Measurements from ENCODE around the gene RCCD1. TPM values are rescaled to one million over a fixed set of nuclear protein-coding genes. Genes with fewer than 3 reads are reported as not detected.

The RCCD1 gene, protein sequence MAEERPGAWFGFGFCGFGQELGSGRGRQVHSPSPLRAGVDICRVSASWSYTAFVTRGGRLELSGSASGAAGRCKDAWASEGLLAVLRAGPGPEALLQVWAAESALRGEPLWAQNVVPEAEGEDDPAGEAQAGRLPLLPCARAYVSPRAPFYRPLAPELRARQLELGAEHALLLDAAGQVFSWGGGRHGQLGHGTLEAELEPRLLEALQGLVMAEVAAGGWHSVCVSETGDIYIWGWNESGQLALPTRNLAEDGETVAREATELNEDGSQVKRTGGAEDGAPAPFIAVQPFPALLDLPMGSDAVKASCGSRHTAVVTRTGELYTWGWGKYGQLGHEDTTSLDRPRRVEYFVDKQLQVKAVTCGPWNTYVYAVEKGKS
- total RNA-seq (11.6 TPM), polyA plus RNA-seq (ENCODE audit: insufficient read depth, low read depth, low replicate concordance) (11.6 TPM)
- long read RNA-seq, donor 1: 0 reads
- long read RNA-seq, donor 2, partial matches to known transcripts: 0 of 1 reads
- long read RNA-seq, donor 2, other reads (novel, unspliced or antisense): 0 of 1 reads
- long read RNA-seq, donor 3: 0 reads
- long read RNA-seq, donor 4, partial matches to known transcripts: 0 of 2 reads
- long read RNA-seq, donor 4, other reads (novel, unspliced or antisense): 0 of 2 reads
- long read RNA-seq, donor 5: 0 reads
- long read RNA-seq, donor 6, partial matches to known transcripts: 0 of 1 reads
- long read RNA-seq, donor 6, other reads (novel, unspliced or antisense): 0 of 1 reads
- long read RNA-seq, donor 7, transcript RCCD1-201 (8 exons, 2,689 nt): major isoform, 6 of 23 reads
- long read RNA-seq, donor 7, partial matches to known transcripts: 6 of 23 reads
- long read RNA-seq, donor 7, other reads (novel, unspliced or antisense): 11 of 23 reads
- long read RNA-seq, donor 8, partial matches to known transcripts: 0 of 1 reads
- long read RNA-seq, donor 8, other reads (novel, unspliced or antisense): 0 of 1 reads
- long read RNA-seq, donor 9, partial matches to known transcripts: 0 of 1 reads
- long read RNA-seq, donor 9, other reads (novel, unspliced or antisense): 0 of 1 reads
- long read RNA-seq, donor 10: 0 reads

DNA sequence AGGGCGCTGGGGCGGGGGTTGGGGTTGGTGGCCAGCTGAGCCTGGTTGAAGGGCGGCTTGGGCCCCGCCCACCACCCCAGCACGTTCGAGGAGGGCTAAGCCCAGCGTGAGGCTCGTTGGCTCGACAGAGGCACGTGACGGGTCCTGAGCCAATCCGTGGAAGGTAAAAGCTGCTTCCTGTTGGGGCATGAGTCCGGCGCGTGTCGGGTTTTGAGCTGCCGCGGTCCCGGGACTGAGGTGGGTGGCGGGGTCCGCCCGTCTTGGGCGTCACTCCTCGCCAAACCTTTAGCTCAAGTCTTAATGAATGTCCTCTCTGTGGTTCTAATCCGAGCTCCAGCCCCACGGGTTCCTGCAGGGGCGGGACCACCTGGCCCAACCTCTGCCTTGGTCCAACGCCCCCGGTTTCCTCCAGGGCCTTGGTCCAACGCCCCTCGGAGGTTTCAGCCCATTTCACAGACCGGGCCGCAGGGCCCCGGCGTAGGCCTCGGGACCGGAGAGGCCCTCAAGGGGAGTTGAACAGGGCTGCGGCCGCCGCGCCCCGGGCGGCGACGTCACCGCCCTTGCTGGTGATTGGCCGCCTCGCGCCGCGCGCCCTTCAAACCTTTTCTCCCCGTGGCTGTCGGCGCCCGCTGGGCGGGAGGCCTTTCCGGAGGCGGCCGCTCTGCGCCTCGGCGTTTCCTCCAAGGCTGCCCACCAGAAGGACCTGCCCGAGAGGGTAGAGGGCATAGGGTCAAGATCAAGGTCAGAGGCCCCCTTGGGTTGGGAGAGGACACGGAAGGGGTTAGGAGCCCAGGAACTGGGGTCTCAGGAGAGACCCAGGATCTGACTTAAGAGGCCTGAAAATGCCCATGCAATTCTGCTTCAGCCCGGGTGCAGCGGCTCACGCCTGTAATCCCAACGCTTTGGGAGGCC, at the start of gene RCCD1:
TSS of gene RCCD1 (plus strand) at position 173 of the 912 bp plus-strand sequence. CDS start 1,851 bp downstream, outside the sequence.
- Histone ChIP-seq H3K27me3 (ENCODE audit: control insufficient read depth, insufficient read depth, low read length) (no peaks in the 10 kb centered on the region), H3K27ac (ENCODE audit: low read depth in 2 of 2, low read length in 2 of 2) (peak within 1 kb of the TSS; percentile 87 to 92), H3K36me3 (ENCODE audit: control insufficient read depth in 2 of 3, insufficient read depth in 3 of 3, low read length in 3 of 3) (peaks cover 0 to 14% (median 9%) of the 10 kb centered on the region in 3 donors), H3K4me1 (ENCODE audit: control insufficient read depth in 2 of 3, insufficient read depth in 2 of 3, low read depth in 1 of 3, low read length in 3 of 3) (peaks cover 0 to 12% (median 5%) of the 10 kb centered on the region in 3 donors), H3K9me3 (ENCODE audit: control insufficient read depth in 2 of 3, insufficient read depth in 1 of 3, low read length in 3 of 3) (no peaks in the 10 kb centered on the region), H3K4me3 (ENCODE audit: low read length in 3 of 3) (peak within 1 kb of the TSS; percentile 85 to 95 (median 85)), H3K9ac (ENCODE audit: low read length in 3 of 3) (peak within 1 kb of the TSS; percentile 72 to 87 (median 82))
- intact Hi-C loops (cut with DNase I): no loop called here
- TF ChIP-seq, protein P1, sequence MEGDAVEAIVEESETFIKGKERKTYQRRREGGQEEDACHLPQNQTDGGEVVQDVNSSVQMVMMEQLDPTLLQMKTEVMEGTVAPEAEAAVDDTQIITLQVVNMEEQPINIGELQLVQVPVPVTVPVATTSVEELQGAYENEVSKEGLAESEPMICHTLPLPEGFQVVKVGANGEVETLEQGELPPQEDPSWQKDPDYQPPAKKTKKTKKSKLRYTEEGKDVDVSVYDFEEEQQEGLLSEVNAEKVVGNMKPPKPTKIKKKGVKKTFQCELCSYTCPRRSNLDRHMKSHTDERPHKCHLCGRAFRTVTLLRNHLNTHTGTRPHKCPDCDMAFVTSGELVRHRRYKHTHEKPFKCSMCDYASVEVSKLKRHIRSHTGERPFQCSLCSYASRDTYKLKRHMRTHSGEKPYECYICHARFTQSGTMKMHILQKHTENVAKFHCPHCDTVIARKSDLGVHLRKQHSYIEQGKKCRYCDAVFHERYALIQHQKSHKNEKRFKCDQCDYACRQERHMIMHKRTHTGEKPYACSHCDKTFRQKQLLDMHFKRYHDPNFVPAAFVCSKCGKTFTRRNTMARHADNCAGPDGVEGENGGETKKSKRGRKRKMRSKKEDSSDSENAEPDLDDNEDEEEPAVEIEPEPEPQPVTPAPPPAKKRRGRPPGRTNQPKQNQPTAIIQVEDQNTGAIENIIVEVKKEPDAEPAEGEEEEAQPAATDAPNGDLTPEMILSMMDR (IDR thresholded peaks at IDR 0.05; ENCODE audit: borderline replicate concordance, extremely low read depth, insufficient read depth): no peak
- peak; percentile 94 to 98 (median 97) for DNase-seq
- peak; percentile 13 for FAIRE-seq

DNA sequence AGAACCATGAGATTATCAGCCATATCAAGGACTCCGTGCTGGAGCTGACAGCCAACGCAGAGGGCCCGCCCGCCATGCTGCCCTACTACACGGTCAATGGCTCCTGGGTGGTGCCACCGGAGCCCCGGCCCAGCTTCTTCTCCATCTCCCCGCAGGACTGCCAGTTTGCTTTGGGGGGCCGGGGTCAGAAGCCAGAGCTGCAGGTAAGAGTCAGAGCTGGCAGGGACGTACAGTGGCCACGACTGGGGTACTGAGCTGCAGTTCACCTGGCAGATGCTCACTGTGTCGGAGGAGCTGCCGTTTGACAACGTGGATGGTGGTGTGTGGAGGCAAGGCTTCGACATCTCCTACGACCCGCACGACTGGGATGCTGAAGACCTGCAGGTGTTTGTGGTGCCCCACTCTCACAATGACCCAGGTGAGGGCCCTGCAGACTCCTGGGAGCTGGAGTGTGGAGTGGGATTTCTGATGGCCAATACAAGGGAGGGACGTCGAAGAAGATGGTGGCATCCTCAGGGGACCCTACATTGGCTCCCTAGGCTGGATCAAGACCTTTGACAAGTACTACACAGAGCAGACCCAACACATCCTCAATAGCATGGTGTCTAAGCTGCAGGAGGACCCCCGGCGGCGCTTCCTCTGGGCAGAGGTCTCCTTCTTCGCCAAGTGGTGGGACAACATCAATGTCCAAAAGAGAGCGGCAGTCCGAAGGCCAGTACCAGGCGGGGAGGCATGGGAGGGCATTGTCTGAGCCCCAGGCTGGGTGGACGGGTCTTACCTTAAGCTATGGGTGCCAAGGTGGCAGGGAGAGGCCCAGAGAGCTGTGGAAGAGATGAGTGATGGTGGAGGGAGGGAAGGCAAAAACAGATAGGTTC, 49.1 kb upstream of the RCCD1 start:
- FAIRE-seq: no peak
- TF ChIP-seq, protein P1 (IDR thresholded peaks at IDR 0.05; ENCODE audit: borderline replicate concordance, extremely low read depth, insufficient read depth): no peak
- H3K4me1 ChIP-seq (ENCODE audit: control insufficient read depth in 2 of 3, insufficient read depth in 2 of 3, low read depth in 1 of 3, low read length in 3 of 3): peaks cover 0 to 13% (median 13%) of the 10 kb centered on the region in 3 donors
- no peak overlapping the region for H3K4me3 ChIP-seq (ENCODE audit: low read length in 3 of 3)
- H3K27me3 ChIP-seq (ENCODE audit: control insufficient read depth, insufficient read depth, low read length): no peaks in the 10 kb centered on the region
- H3K9ac ChIP-seq (ENCODE audit: low read length in 3 of 3): no peak overlapping the region
- no peaks in the 10 kb centered on the region for H3K9me3 ChIP-seq (ENCODE audit: control insufficient read depth in 2 of 3, insufficient read depth in 1 of 3, low read length in 3 of 3)
- intact Hi-C loops (cut with DNase I): no loop called here
- peaks cover 0 to 42% (median 37%) of the 10 kb centered on the region in 3 donors for H3K36me3 ChIP-seq (ENCODE audit: control insufficient read depth in 2 of 3, insufficient read depth in 3 of 3, low read length in 3 of 3)
- no peak overlapping the region for H3K27ac ChIP-seq (ENCODE audit: low read depth in 2 of 2, low read length in 2 of 2)
- DNase-seq: peak in 1 of 5 donors; percentile 67

Measured in kidney (tissue), 22 donors.